HEK293 (cell line): ENCODE results near the gene PLEKHH3.

Experiments
- GLIS1 ChIP-seq: fragments of 450-650 bp; formaldehyde crosslinking; IDR thresholded peaks from 2 replicates; pipeline ENCODE4 v1.5.1; 2016; ENCODE audit warnings: missing biosample characterization, missing genetic modification characterization
- OSR2 ChIP-seq: fragments of 450-650 bp; formaldehyde crosslinking; IDR thresholded peaks from 2 replicates; pipeline ENCODE4 v1.5.1; 2016; ENCODE audit warnings: missing biosample characterization, missing genetic modification characterization
- OVOL3 ChIP-seq: fragments of 450-650 bp; formaldehyde crosslinking; IDR thresholded peaks from 2 replicates; pipeline ENCODE4 v1.5.1; 2016; ENCODE audit warnings: missing biosample characterization, missing genetic modification characterization
- REPIN1 ChIP-seq: fragments of 450-650 bp; formaldehyde crosslinking; IDR thresholded peaks from 2 replicates; pipeline ENCODE4 v1.5.1; 2017; ENCODE audit warnings: missing biosample characterization, missing genetic modification characterization, low read depth
- TSHZ1 ChIP-seq: fragments of 450-650 bp; formaldehyde crosslinking; IDR thresholded peaks from 2 replicates; pipeline ENCODE4 v1.5.1; 2016; ENCODE audit warnings: missing biosample characterization, missing genetic modification characterization, borderline replicate concordance
- YY2 ChIP-seq: fragments of 450-650 bp; formaldehyde crosslinking; IDR thresholded peaks from 2 replicates; pipeline ENCODE4 v1.5.1; 2016; ENCODE audit warnings: missing biosample characterization, missing genetic modification characterization
- ZBTB1 ChIP-seq: fragments of 450-650 bp; formaldehyde crosslinking; IDR thresholded peaks from 2 replicates; pipeline ENCODE4 v1.5.1; 2016; ENCODE audit warnings: missing biosample characterization, missing genetic modification characterization
- ZBTB20 ChIP-seq: fragments of 450-650 bp; formaldehyde crosslinking; IDR thresholded peaks from 2 replicates; pipeline ENCODE4 v1.5.1; 2016; ENCODE audit warnings: missing biosample characterization, missing genetic modification characterization
- ZFP3 ChIP-seq: fragments of 450-650 bp; formaldehyde crosslinking; IDR thresholded peaks from 2 replicates; pipeline ENCODE4 v1.5.1; 2016; ENCODE audit warnings: low read depth, missing biosample characterization, missing genetic modification characterization
- ZIC2 ChIP-seq: fragments of 450-650 bp; formaldehyde crosslinking; IDR thresholded peaks from 2 replicates; pipeline ENCODE4 v1.5.1; 2016; ENCODE audit warnings: missing biosample characterization, missing genetic modification characterization
- ZNF132 ChIP-seq: fragments of 450-650 bp; formaldehyde crosslinking; IDR thresholded peaks from 2 replicates; pipeline ENCODE4 v1.5.1; 2017; ENCODE audit warnings: missing biosample characterization, missing genetic modification characterization, borderline replicate concordance
- ZNF138 ChIP-seq: fragments of 450-650 bp; formaldehyde crosslinking; IDR thresholded peaks from 2 replicates; pipeline ENCODE4 v1.5.1; 2016; ENCODE audit warnings: missing biosample characterization, missing genetic modification characterization, borderline replicate concordance
- ZNF324 ChIP-seq: fragments of 450-650 bp; formaldehyde crosslinking; IDR thresholded peaks from 2 replicates; pipeline ENCODE4 v1.5.1; 2016; ENCODE audit warnings: missing biosample characterization, missing genetic modification characterization
- ZNF354C ChIP-seq: fragments of 450-650 bp; formaldehyde crosslinking; IDR thresholded peaks from 2 replicates; pipeline ENCODE4 v1.5.1; 2016; ENCODE audit warnings: missing biosample characterization, missing genetic modification characterization, low read depth, borderline replicate concordance
- ZNF362 ChIP-seq: fragments of 450-650 bp; formaldehyde crosslinking; IDR thresholded peaks from 2 replicates; pipeline ENCODE4 v1.5.1; 2016; ENCODE audit warnings: missing biosample characterization, missing genetic modification characterization
- ZNF37A ChIP-seq: fragments of 450-650 bp; IDR thresholded peaks from 2 replicates; pipeline ENCODE4 v1.5.1; 2018; ENCODE audit warnings: missing biosample characterization, missing genetic modification characterization
- ZNF449 ChIP-seq: fragments of 450-650 bp; formaldehyde crosslinking; IDR thresholded peaks from 2 replicates; pipeline ENCODE4 v1.5.1; 2017; ENCODE audit warnings: missing biosample characterization, mild to moderate bottlenecking, missing genetic modification characterization, moderate library complexity
- ZNF548 ChIP-seq: fragments of 450-650 bp; formaldehyde crosslinking; IDR thresholded peaks from 2 replicates; pipeline ENCODE4 v1.5.1; 2016; ENCODE audit warnings: missing biosample characterization, missing genetic modification characterization
- ZNF585B ChIP-seq: fragments of 450-650 bp; formaldehyde crosslinking; IDR thresholded peaks from 2 replicates; pipeline ENCODE4 v1.5.1; 2016; ENCODE audit warnings: missing biosample characterization, missing genetic modification characterization
- ZNF664 ChIP-seq: fragments of 450-650 bp; formaldehyde crosslinking; IDR thresholded peaks from 2 replicates; pipeline ENCODE4 v1.5.1; 2016; ENCODE audit warnings: missing biosample characterization, missing genetic modification characterization
- ZNF670 ChIP-seq: fragments of 450-650 bp; formaldehyde crosslinking; IDR thresholded peaks from 2 replicates; pipeline ENCODE4 v1.5.1; 2016; ENCODE audit warnings: missing biosample characterization, missing genetic modification characterization, low read depth
- ZNF701 ChIP-seq: fragments of 450-650 bp; formaldehyde crosslinking; IDR thresholded peaks from 2 replicates; pipeline ENCODE4 v1.5.1; 2016; ENCODE audit warnings: missing biosample characterization, missing genetic modification characterization
- ZNF76 ChIP-seq: fragments of 450-650 bp; formaldehyde crosslinking; IDR thresholded peaks from 2 replicates; pipeline ENCODE4; 2016; ENCODE audit warnings: low read depth, missing biosample characterization, missing genetic modification characterization, borderline replicate concordance
- ZNF777 ChIP-seq: fragments of 450-650 bp; formaldehyde crosslinking; IDR thresholded peaks from 2 replicates; pipeline ENCODE4 v1.5.1; 2017; ENCODE audit warnings: missing biosample characterization, missing genetic modification characterization, borderline replicate concordance
- TF ChIP-seq, protein P1 (sequence below): fragments of 450-650 bp; formaldehyde crosslinking; IDR thresholded peaks from 2 replicates; pipeline ENCODE4 v1.5.1; 2016; ENCODE audit warnings: missing biosample characterization, missing genetic modification characterization, borderline replicate concordance
- TF ChIP-seq, protein P2 (sequence below): fragments of 450-650 bp; formaldehyde crosslinking; IDR thresholded peaks from 2 replicates; pipeline ENCODE4 v1.5.1; 2017; ENCODE audit warnings: missing biosample characterization, missing genetic modification characterization

Gene PLEKHH3

DNA sequence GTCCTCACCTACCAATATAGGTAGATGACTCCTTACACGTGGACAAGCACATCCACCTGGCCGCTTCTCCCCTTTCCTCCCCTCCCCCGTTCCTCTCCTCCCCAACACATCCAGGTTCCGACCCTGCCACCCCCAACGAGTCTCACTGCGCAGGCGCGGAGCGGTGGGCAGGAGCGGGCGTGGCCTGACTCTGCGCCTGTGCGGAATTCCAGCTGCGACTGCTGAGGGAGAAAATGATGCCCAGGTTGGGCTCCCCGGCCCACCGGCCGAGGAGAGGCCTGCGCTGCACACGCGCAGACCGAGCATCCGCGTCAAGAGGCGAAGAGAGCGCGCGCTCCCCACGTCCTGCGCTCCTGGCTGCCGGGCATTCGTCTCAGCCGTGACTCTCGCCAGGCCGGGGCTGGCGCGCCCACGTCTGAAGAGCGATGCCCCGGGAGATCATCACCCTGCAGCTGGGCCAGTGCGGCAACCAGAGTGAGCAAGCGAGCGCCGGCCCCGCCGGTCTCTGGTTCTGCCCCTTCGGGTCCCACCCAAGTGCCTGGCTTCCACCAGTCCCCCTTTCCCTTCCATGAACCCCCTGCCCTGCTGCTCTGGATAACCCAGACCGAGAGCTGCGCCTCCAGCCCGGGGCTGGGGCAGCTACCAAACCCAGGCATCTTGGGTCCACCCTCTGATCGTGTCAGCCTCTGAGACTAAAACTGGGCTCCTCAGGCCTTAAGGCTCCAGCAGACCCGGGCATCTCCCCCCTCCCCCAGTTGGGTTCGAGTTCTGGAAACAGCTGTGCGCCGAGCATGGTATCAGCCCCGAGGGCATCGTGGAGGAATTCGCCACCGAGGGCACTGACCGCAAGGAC lies 17.5 kb downstream of the PLEKHH3 start, which contains the start of gene TUBG2 (continued):
- TF ChIP-seq ZNF664 (tag by site-specific recombination): no peak
- TF ChIP-seq, protein P1, sequence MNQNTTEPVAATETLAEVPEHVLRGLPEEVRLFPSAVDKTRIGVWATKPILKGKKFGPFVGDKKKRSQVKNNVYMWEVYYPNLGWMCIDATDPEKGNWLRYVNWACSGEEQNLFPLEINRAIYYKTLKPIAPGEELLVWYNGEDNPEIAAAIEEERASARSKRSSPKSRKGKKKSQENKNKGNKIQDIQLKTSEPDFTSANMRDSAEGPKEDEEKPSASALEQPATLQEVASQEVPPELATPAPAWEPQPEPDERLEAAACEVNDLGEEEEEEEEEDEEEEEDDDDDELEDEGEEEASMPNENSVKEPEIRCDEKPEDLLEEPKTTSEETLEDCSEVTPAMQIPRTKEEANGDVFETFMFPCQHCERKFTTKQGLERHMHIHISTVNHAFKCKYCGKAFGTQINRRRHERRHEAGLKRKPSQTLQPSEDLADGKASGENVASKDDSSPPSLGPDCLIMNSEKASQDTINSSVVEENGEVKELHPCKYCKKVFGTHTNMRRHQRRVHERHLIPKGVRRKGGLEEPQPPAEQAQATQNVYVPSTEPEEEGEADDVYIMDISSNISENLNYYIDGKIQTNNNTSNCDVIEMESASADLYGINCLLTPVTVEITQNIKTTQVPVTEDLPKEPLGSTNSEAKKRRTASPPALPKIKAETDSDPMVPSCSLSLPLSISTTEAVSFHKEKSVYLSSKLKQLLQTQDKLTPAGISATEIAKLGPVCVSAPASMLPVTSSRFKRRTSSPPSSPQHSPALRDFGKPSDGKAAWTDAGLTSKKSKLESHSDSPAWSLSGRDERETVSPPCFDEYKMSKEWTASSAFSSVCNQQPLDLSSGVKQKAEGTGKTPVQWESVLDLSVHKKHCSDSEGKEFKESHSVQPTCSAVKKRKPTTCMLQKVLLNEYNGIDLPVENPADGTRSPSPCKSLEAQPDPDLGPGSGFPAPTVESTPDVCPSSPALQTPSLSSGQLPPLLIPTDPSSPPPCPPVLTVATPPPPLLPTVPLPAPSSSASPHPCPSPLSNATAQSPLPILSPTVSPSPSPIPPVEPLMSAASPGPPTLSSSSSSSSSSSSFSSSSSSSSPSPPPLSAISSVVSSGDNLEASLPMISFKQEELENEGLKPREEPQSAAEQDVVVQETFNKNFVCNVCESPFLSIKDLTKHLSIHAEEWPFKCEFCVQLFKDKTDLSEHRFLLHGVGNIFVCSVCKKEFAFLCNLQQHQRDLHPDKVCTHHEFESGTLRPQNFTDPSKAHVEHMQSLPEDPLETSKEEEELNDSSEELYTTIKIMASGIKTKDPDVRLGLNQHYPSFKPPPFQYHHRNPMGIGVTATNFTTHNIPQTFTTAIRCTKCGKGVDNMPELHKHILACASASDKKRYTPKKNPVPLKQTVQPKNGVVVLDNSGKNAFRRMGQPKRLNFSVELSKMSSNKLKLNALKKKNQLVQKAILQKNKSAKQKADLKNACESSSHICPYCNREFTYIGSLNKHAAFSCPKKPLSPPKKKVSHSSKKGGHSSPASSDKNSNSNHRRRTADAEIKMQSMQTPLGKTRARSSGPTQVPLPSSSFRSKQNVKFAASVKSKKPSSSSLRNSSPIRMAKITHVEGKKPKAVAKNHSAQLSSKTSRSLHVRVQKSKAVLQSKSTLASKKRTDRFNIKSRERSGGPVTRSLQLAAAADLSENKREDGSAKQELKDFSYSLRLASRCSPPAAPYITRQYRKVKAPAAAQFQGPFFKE (tag by site-specific recombination): peak; percentile 69; the same call in 1 of the 2 replicates
- TF ChIP-seq GLIS1: 0 out of 2 replicates have a peak, but pooled peaks have one; percentile 33
- TF ChIP-seq ZNF585B (tag by site-specific recombination): no peak
- no peak for TF ChIP-seq ZFP3 (tag by site-specific recombination)
- no peak; the same call in 1 of the 2 replicates for TF ChIP-seq ZNF324 (tag by site-specific recombination)
- peak; percentile 51; the same call in 1 of the 2 replicates for TF ChIP-seq ZIC2 (tag by site-specific recombination)
- TF ChIP-seq ZNF354C (tag by site-specific recombination): no peak
- no peak for TF ChIP-seq ZNF138 (tag by site-specific recombination)
- no peak for TF ChIP-seq YY2
- no peak for TF ChIP-seq ZNF132 (tag by site-specific recombination)
- no peak for TF ChIP-seq OSR2
- no peak for TF ChIP-seq TSHZ1 (tag by site-specific recombination)
- TF ChIP-seq ZNF701: no peak
- no peak for TF ChIP-seq ZNF37A (tag by site-specific recombination)
- TF ChIP-seq ZBTB20 (tag by site-specific recombination): peak; percentile 95
- TF ChIP-seq OVOL3: peak; percentile 36; the same call in 1 of the 2 replicates
- no peak for TF ChIP-seq ZBTB1
- 0 out of 2 replicates have a peak, but pooled peaks have one; percentile 19 for TF ChIP-seq ZNF777 (tag by site-specific recombination)
- no peak for TF ChIP-seq ZNF548 (tag by site-specific recombination)
- peak; percentile 97 for TF ChIP-seq ZNF449 (tag by site-specific recombination)
- TF ChIP-seq REPIN1 (tag by site-specific recombination): no peak
- TF ChIP-seq, protein P2, sequence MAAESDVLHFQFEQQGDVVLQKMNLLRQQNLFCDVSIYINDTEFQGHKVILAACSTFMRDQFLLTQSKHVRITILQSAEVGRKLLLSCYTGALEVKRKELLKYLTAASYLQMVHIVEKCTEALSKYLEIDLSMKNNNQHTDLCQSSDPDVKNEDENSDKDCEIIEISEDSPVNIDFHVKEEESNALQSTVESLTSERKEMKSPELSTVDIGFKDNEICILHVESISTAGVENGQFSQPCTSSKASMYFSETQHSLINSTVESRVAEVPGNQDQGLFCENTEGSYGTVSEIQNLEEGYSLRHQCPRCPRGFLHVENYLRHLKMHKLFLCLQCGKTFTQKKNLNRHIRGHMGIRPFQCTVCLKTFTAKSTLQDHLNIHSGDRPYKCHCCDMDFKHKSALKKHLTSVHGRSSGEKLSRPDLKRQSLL (tag by site-specific recombination): no peak
- TF ChIP-seq ZNF362 (tag by site-specific recombination): no peak
- no peak for TF ChIP-seq ZNF670 (tag by site-specific recombination)
- TF ChIP-seq ZNF76 (tag by site-specific recombination): peak; percentile 6; the same call in 1 of the 2 replicates
